NCI-H2171 treated with DMSO at 0.1 percent for 48 hours (cell line): ENCODE measurements around the gene SDHAF1.
"Not testable (repeated sequence)": the region's sequence is repeated elsewhere in the genome, so short reads cannot be mapped to it uniquely, and the experiment has no call there.

Experiments
- DNase-seq: peaks from one replicate; lab custom pipeline; 2025; lab: John Stamatoyannopoulos, UW

The SDHAF1 gene

GRCh38 chr19:36014012-36014924 lies 19.3 kb downstream of the SDHAF1 start, which contains the start of gene ALKBH6:
Gene ALKBH6 (minus strand): TSS chr19:36014213. CDS start chr19:36013397, 816 bp downstream.
- peak; percentile 99 for DNase-seq

DNA sequence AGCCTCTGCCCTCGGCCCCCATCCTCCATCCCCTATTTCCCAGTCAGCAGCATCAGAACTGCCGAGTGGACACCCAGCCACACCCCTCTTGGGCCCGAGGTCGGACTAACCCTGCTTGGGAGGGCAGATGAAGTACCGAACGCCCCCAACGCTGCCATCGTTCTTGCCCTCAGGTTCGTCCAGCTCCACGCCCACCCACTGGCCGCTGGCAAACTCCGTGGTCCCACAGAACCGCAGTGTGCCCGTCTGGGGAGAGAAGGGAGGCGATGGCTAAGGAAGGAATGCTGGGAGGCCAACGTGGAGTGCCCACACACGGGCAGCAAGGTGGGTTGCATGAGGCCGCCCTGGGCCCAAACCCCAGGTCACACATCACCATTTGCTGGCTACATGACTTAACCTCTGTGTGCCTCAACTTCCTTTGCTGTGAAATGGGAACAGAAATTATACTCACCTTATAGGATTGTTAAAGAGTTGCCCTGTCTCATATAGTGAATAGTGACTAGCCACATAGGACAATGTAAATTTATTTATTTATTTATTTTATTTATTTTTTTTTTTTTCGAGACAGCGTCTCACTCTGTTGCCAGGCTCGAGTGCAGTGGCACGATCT lies 24.2 kb downstream of the SDHAF1 start:
- no peak for DNase-seq

GRCh38 chr19:36023432-36023831 lies 28.4 kb downstream of the SDHAF1 start:
- no peak for DNase-seq

- DNase-seq, result no peak
Measured at GRCh38 chr19:36025541-36025940, 30.6 kb downstream of the SDHAF1 start.

- DNase-seq, result no peak
Measured at GRCh38 chr19:36026091-36026876, 31.3 kb downstream of the SDHAF1 start.

- DNase-seq, result no peak
Measured at GRCh38 chr19:36027696-36028095, 32.7 kb downstream of the SDHAF1 start.

DNA sequence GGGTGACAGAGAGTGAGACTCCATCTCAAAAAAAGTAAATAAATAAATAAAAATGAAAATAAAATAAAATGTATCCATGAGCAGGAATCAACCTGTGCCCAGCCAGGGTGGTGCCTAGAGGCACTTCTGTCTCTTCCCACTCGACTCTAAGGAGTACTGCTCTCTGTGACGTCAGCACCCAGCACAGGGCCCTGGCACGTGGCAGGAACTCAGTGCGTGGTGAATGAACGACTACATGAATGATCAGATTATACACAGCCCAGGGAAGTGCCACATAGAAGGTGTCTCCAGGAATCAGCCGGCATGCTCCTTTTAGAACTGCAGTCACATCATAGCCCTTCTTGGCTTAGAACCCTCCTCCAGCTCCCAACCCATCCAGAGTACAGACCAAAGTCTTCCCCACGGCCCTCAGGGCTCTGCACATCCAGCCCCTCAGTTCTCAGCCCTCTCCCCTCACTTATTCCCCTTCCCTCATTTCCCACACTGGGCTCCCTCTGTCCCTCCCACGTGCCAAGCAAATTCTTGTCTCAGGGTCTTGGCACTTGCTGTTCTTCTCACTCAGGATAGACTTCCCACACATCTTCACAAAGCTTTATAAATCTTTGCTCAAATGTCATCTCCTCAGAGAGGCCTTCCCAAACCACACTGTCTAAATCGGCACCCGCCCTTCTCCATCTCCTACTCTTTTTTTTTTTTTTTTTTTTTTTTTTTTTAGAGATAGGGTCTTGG lies 33.5 kb downstream of the SDHAF1 start:
- no peak for DNase-seq

GRCh38 chr19:36030264-36031148 lies 35.5 kb downstream of the SDHAF1 start:
- peak; percentile 13 for DNase-seq

DNA sequence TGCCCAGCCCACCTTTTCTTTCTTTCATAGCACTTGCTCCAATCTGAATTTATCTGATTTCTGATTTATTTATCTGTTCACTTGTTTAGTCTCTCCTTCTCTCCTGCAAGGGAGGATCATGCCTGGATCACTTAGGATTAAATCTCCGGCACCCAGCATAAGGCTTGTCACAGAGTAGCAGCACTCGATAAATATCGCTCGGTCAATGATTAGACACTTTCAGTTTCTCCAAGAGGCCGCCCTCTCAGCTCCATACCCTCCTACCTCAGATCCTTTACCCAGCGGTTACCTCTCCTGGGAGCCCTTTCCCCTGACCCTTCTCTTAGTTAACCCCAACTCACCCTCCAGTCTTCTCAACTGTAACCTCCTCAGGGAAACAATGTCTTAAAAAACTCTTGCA lies 36.3 kb downstream of the SDHAF1 start:
- DNase-seq, result no peak

- DNase-seq, result peak; percentile 54
Measured at GRCh38 chr19:36032251-36033104, 37.5 kb downstream of the SDHAF1 start, which contains the start of gene CLIP3. Gene CLIP3 (minus strand): TSS chr19:36032873. CDS start chr19:36032357, 516 bp downstream.

DNA sequence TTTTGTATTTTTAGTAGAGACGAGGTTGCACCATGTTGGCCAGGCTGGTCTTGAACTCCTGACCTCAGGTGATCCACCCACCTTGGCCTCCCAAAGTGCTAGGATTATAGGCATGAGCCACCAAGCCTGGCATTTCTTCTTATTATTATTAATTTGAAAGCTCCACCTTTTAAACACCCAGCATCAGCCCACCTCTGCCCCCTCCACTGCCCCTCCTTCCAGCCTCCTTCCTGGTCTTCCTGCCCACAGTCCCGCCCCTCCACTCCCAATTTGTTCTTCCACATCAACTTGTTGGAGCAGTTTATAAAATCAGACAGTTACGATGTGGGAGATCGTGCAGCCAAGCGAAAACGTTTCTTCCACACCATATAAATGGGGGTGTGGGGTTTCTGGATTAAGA lies 45.5 kb downstream of the SDHAF1 start:
- no peak for DNase-seq

GRCh38 chr19:36041092-36041491 lies 46.1 kb downstream of the SDHAF1 start:
- DNase-seq, result not testable (repeated sequence)

GRCh38 chr19:36041831-36042230 lies 46.8 kb downstream of the SDHAF1 start:
- no peak for DNase-seq

DNA sequence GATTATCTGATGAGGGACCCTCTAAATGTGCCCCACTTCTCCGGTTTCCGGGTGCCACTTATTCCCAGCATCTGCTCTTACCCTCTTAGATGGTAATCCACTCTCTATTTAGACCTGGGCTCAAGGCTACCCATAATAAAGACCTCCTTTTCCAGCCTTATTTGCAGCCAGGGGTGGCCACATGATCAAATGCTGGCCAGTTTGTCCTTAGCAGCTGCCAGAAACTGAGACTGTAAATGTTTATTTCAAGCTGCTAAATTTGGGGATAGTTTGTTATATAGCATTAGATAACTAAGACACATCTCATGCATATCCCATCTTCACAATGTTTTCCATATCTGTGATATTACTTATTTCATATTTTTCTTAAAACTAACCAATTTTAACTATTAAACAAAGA lies 49.0 kb downstream of the SDHAF1 start:
- no peak for DNase-seq
